Activated T-cell treated with anti-CD3 and anti-CD28 coated beads, Interleukin-2, amount 50 U/mL, for 4 hours (primary cell): Measurements from ENCODE around the gene TMEM238. TPM values are rescaled to one million over a fixed set of nuclear protein-coding genes. Genes with fewer than 3 reads are reported as not detected.
A peak's percentile ranks its signal among the peaks of the same experiment; 100 is the strongest.
"Not testable (repeated sequence)": the region's sequence is repeated elsewhere in the genome, so short reads cannot be mapped to it uniquely, and the experiment has no call there.

ENCODE experiments used
- ATAC-seq, 2 donors: fragments of 200-7000 bp; cut with Tn5 transposase; one replicate each; pipeline ENCODE4 v1.10.0; 2021
- DNase-seq: peaks from one replicate; pipeline ENCODE4 v3.0.0-alpha.2; 2020
- H3K27me3 Mint-ChIP-seq: one replicate; pipeline ENCODE4 v1.8.0; 2021; ENCODE audit warnings: low read depth, mixed read lengths
- H3K36me3 Mint-ChIP-seq: one replicate; pipeline ENCODE4 v1.8.0; 2022; ENCODE audit warnings: mixed read lengths; ENCODE audit not compliant: insufficient read depth
- H3K4me1 Mint-ChIP-seq: one replicate; pipeline ENCODE4 v1.8.0; 2021; ENCODE audit warnings: low read depth, mixed read lengths
- H3K4me3 Mint-ChIP-seq: one replicate; pipeline ENCODE4 v1.8.0; 2021; ENCODE audit warnings: mild to moderate bottlenecking, moderate library complexity, mixed read lengths
- H3K9me3 Mint-ChIP-seq: one replicate; pipeline ENCODE4 v1.8.0; 2021; ENCODE audit warnings: mixed read lengths
- total RNA-seq, 3 donors: library from RNA; stranded (reverse); gene quantifications; one replicate each; pipeline ENCODE4 v1.2.1, GENCODE V29; 2021

Gene TMEM238
- total RNA-seq, 3 donors from 2014 or later, result 6.1 to 8.8 (median 8.4) TPM

DNA sequence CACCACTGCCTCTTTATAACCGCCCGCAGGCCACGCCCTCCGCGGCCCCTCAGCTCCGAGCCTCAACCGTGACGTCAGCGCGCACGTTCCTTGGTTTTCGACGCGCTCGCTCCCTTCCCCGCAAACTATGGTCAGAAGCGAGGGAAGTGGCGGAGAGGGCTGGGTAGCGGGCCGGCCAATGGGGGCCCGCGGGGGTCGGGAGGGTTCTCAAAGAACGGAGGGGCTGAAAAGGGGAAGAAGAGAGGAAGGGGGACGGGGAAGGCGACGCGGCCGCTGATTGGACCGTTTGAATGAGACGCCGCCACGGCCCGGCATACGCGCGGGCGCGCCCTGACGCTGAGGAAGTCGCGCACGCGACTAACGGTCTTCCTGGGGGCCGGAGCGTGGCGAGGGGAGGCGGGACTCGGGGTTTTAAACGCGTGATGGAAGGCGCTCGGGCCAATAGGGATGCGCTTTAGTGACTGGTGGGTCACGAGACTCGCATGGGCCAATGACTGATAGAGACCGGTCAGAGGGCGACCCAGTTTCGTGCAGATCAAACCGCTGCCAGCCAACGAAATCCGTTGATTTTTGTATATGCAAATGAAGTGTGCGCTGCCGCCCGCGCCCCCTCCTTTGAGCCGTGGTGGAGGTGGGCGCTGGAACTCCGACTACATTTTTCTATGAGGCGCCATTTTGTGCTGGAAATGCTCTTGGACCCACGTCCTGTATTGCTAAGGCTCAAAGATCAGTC, 23.9 kb upstream of the TMEM238 start:
- ATAC-seq, result peak; percentile 88 to 91
- Mint-ChIP-seq H3K27me3 (no peaks in the 10 kb centered on the region), H3K9me3 (no peaks in the 10 kb centered on the region), H3K4me3 (peak overlapping the region; percentile 92), H3K4me1 (peaks cover 18% of the 10 kb centered on the region), H3K36me3 (peaks cover 22% of the 10 kb centered on the region)
- peak; percentile 93 for DNase-seq

GRCh38 chr19:55407550-55407799, 23.4 kb upstream of the TMEM238 start, which contains the start of gene UBE2S:
Gene UBE2S (minus strand): TSS chr19:55407788. CDS start chr19:55407589, 199 bp downstream.
- peak within 1 kb of the TSS; percentile 92 for H3K4me3 Mint-ChIP-seq
- ATAC-seq, DNase-seq, H3K9me3 Mint-ChIP-seq, H3K27me3 Mint-ChIP-seq: not testable (repeated sequence)
- peaks cover 18% of the 10 kb centered on the region for H3K4me1 Mint-ChIP-seq
- peaks cover 25% of the 10 kb centered on the region for H3K36me3 Mint-ChIP-seq

GRCh38 chr19:55406826-55407549, 22.9 kb upstream of the TMEM238 start:
- peak overlapping the region; percentile 92 for H3K4me3 Mint-ChIP-seq
- H3K36me3 Mint-ChIP-seq, result peaks cover 28% of the 10 kb centered on the region

GRCh38 chr19:55406091-55406825, 22.2 kb upstream of the TMEM238 start:
- Mint-ChIP-seq H3K9me3 (no peaks in the 10 kb centered on the region), H3K4me3 (peak overlapping the region; percentile 92), H3K36me3 (peaks cover 31% of the 10 kb centered on the region), H3K4me1 (peaks cover 18% of the 10 kb centered on the region), H3K27me3 (no peaks in the 10 kb centered on the region)
- ATAC-seq, result no peak
- DNase-seq, result no peak

More at GRCh38 chr19:55406826-55407549, 22.9 kb upstream of the TMEM238 start:
- Mint-ChIP-seq H3K4me1 (peaks cover 18% of the 10 kb centered on the region), H3K9me3 (no peaks in the 10 kb centered on the region), H3K27me3 (no peaks in the 10 kb centered on the region)
- no peak for DNase-seq
- ATAC-seq, result peak; percentile 8 to 9

DNA sequence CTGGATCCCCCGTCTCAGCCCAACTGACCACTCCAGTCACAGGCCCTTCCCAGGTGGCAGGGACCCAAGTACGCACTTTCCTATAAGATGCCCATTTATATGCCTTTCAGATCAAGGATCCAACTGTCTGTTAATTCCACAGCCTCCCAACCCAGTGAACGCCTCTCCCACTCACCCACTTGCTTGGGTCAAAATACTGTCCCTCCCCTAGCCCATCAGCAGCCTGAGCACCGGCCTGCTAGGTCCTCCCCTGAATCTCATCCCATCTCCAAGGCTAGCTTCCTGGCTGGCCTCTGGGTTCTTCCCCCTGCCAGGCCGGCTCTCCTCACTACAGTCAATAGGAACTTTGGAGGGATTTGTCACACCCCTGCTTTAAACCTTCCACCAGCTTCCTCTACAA, 21.5 kb upstream of the TMEM238 start:
- DNase-seq, result no peak
- Mint-ChIP-seq H3K27me3 (no peaks in the 10 kb centered on the region), H3K36me3 (peaks cover 36% of the 10 kb centered on the region), H3K4me1 (peaks cover 18% of the 10 kb centered on the region), H3K4me3 (peak overlapping the region; percentile 92), H3K9me3 (no peaks in the 10 kb centered on the region)
- no peak for ATAC-seq

GRCh38 chr19:55402509-55402908, 18.4 kb upstream of the TMEM238 start:
- ATAC-seq (no peak), DNase-seq (no peak)
- Mint-ChIP-seq H3K9me3 (no peaks in the 10 kb centered on the region), H3K4me1 (peaks cover 25% of the 10 kb centered on the region), H3K36me3 (peaks cover 39% of the 10 kb centered on the region), H3K27me3 (no peaks in the 10 kb centered on the region), H3K4me3 (no peak overlapping the region)

- not testable (repeated sequence) for H3K27me3 Mint-ChIP-seq
Observed at GRCh38 chr19:55401390-55401789, 17.3 kb upstream of the TMEM238 start.

DNA sequence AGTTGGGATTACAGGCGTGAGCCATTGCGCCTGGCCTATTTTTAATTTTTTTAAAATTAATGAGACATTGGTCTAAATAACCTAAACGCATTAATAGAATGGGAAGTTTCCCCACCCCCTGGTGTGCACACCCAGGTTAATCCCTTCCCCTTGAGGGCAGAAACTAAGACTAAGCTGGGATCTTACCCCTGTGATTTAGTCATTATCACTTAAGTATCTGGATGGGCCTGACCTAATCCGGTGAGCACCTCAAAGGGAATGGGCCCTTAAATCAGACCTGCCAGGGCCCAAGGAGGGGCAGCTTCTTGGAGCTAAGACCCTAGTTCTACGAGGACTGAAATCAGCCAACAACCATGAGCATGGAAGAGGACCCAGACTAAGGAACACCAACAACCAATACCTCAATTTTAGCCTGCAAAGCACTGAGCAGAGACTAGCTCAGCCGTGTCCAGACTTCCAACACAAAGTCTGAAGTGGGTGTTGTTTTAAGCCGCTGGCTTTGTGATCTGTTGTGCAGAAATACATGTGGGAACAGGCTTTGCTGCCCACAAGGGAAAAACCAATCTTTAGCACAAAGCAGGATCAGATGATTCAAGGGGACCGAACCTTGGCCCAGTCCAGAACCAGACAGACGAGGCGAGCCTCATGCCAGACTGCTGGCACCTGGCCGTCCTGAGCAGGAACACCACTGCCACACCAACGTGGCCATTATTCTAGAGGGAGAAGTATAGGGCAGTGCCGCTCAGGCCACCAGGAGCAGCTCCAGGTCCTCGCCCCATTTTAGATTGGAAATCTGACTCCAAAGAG, 16.4 kb upstream of the TMEM238 start:
- peaks cover 11% of the 10 kb centered on the region for H3K4me1 Mint-ChIP-seq
- no peaks in the 10 kb centered on the region for H3K9me3 Mint-ChIP-seq
- H3K27me3 Mint-ChIP-seq, result no peaks in the 10 kb centered on the region
- peaks cover 26% of the 10 kb centered on the region for H3K36me3 Mint-ChIP-seq
- H3K4me3 Mint-ChIP-seq, result no peak overlapping the region
- ATAC-seq, result no peak
- DNase-seq, result no peak

More at GRCh38 chr19:55401390-55401789, 17.3 kb upstream of the TMEM238 start:
- Mint-ChIP-seq H3K36me3 (peaks cover 35% of the 10 kb centered on the region), H3K4me1 (peaks cover 20% of the 10 kb centered on the region)
- not testable (repeated sequence) for H3K4me3 Mint-ChIP-seq, ATAC-seq, H3K9me3 Mint-ChIP-seq, DNase-seq

GRCh38 chr19:55398200-55398925, 14.3 kb upstream of the TMEM238 start:
- Mint-ChIP-seq H3K4me3 (peak overlapping the region; percentile 25), H3K4me1 (peaks cover 10% of the 10 kb centered on the region), H3K9me3 (no peaks in the 10 kb centered on the region), H3K36me3 (peaks cover 21% of the 10 kb centered on the region), H3K27me3 (no peaks in the 10 kb centered on the region)
- DNase-seq, result no peak
- peak; percentile 56 to 63 for ATAC-seq

DNA sequence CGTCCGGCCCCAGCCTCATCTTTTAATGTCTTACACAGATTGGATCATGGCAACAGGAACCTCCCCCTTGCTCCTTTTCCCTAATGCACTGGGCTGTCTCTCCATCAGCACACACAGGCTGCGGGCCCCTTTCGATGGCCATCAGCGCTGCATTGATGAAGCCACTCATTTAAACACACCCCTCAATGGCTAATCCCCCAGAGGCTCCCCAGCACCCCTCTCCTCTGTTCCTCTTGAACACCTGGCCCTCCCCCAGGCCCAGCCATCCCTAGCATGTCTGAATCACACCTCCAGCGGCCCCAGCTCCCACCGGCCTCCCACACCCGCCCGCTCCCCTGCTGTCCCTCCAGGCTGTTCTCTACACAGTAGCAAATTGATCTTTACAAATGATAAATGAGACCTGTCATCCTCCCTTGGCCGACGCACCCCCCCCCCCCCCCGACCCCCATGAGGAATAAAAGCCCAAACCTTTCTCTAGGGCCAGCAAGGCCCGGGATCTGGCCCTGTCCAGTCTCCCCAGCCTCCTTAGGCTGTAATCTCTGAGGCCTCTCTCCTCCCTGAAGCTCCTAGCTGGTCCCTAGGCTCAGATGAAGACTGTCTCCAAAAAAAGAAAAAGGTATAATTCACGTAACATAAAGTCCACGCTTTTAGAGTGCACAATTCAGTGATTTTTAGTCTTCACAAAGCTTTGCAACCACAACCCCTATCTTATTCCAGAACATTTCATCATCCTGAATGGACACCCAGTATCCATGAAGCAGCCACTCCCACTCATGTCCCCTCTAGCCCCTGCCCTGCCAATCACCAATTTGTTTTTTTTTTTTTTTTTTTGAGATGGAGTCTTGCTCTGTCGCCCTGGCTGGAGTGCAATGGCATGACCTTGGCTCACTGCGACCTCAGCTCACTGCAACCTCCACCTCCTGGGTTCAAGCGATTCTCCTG, 9.0 kb upstream of the TMEM238 start:
- DNase-seq, result no peak
- Mint-ChIP-seq H3K36me3 (peaks cover 12% of the 10 kb centered on the region), H3K4me3 (no peak overlapping the region), H3K9me3 (no peaks in the 10 kb centered on the region), H3K4me1 (peaks cover 29% of the 10 kb centered on the region), H3K27me3 (no peaks in the 10 kb centered on the region)
- ATAC-seq, result no peak

GRCh38 chr19:55391702-55392615, 7.9 kb upstream of the TMEM238 start:
- ATAC-seq, result no peak
- DNase-seq, result no peak
- H3K4me3 Mint-ChIP-seq, result no peak overlapping the region

GRCh38 chr19:55391191-55391670, 7.1 kb upstream of the TMEM238 start:
- H3K36me3 Mint-ChIP-seq, result peaks cover 25% of the 10 kb centered on the region
- H3K9me3 Mint-ChIP-seq, result no peaks in the 10 kb centered on the region
- peaks cover 40% of the 10 kb centered on the region for H3K4me1 Mint-ChIP-seq
- DNase-seq, result no peak
- no peak overlapping the region for H3K4me3 Mint-ChIP-seq
- H3K27me3 Mint-ChIP-seq, result no peaks in the 10 kb centered on the region
- peak; percentile 12 to 15 for ATAC-seq

More at GRCh38 chr19:55391702-55392615, 7.9 kb upstream of the TMEM238 start:
- peaks cover 18% of the 10 kb centered on the region for H3K36me3 Mint-ChIP-seq
- H3K9me3 Mint-ChIP-seq, result no peaks in the 10 kb centered on the region
- H3K27me3 Mint-ChIP-seq, result no peaks in the 10 kb centered on the region
- peaks cover 37% of the 10 kb centered on the region for H3K4me1 Mint-ChIP-seq
